ENCODE results near the gene C20orf204. TPM values are rescaled to one million over a fixed set of nuclear protein-coding genes. Genes with fewer than 3 reads are reported as not detected.

The C20orf204 gene, protein sequence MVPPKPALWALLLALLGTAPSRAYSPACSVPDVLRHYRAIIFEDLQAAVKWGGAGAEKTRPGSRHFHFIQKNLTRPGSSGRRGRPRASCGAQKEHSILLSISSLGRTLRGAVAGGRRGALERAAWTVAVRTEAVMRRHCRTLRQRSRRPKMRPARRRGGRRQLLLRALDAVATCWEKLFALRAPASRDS
- 0.10 to 0.56 TPM (median 0.41 TPM) in 5 replicates for total RNA-seq (2022; extraction: Qiagen RNA extraction)

GRCh38 chr20:64035933-64036345 lies at the start of gene C20orf204:
TSS of gene C20orf204 (plus strand) at chr20:64036182. CDS start at chr20:64036324, 142 bp downstream.

GRCh38 chr20:64049060-64049877 lies 13.3 kb downstream of the C20orf204 start, which contains the start of gene SOX18:
TSS of gene SOX18 (minus strand) at chr20:64049639. CDS start at chr20:64049516, 123 bp downstream.

DNA sequence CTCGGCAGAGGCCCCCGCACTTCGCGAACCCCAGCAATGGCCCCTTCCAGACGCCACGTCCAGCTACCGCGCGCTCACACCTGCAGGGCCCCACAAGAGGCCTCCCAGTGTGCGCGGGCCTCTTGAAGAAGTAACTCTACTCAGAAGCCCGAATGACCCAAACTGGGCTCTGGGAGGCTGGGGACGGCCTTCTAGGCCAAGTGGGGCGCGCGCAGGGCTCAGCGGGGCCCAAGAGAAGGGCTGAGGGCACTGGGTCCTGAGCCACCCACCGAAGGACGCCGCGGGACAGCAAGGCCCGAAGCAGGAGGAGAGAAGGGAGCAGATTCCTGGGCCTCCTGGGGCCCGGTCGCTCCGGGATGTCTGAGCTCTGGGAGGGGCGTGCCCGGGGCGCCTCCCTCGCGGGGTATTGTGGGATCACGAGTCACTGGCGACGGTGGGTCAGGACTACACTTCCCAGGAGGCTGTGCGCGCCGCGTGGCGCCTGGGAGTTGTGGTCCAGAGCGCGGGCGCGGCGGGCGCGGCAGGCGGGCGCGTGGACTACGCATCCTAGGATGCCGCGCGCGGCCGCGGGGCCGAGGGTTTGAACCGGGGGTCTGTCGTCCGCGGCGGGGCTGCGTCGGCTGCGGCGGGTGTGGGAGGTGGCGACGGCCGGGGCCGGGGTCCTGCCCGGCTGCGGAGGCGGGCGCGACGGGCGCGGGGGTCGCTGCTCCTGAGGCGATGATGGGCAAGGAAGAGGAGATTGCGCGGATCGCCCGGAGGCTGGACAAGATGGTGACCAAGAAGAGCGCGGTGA lies 26.8 kb downstream of the C20orf204 start, which contains the start of gene TCEA2:
Gene TCEA2 (plus strand): TSS at position 603 of the 793 bp plus-strand sequence. CDS start 115 bp downstream, at position 718.

GRCh38 chr20:64079273-64080012 lies 43.5 kb downstream of the C20orf204 start, which contains the start of gene RGS19:
TSS of gene RGS19 (minus strand) at chr20:64079518. CDS start at chr20:64076886, 2,632 bp downstream.

GRCh38 chr20:64080013-64080812 lies 44.2 kb downstream of the C20orf204 start, which contains the start of gene OPRL1:
TSS of gene OPRL1 (plus strand) at chr20:64080082. CDS start at chr20:64092721, 12,639 bp downstream.

GRCh38 chr20:64083804-64084684 lies 48.1 kb downstream of the C20orf204 start, which contains the start of gene LKAAEAR1:
TSS of gene LKAAEAR1 (minus strand) at chr20:64084398. CDS start at chr20:64084219, 179 bp downstream.

Other genes starting within 250 kb of the C20orf204 start
- 0.73 to 0.85 TPM (median 0.76 TPM) in 5 replicates for gene ZBTB46, start 204.9 kb upstream of the C20orf204 start, total RNA-seq (2022; extraction: Qiagen RNA extraction)
- not detected in 5 replicates for gene ABHD16B, start 174.7 kb upstream of the C20orf204 start, total RNA-seq (2022; extraction: Qiagen RNA extraction)
- gene TPD52L2, start 170.9 kb upstream of the C20orf204 start, total RNA-seq (2022; extraction: Qiagen RNA extraction) = 131 to 135 TPM (median 134 TPM) in 5 replicates
- 25.9 to 29.2 TPM (median 28.0 TPM) in 5 replicates for gene DNAJC5, start 141.1 kb upstream of the C20orf204 start, total RNA-seq (2022; extraction: Qiagen RNA extraction)
- gene UCKL1, start 79.8 kb upstream of the C20orf204 start, total RNA-seq (2022; extraction: Qiagen RNA extraction) = 26.1 to 36.0 TPM (median 31.2 TPM) in 5 replicates
- gene ZNF512B, start 66.3 kb upstream of the C20orf204 start, total RNA-seq (2022; extraction: Qiagen RNA extraction) = 10.2 to 13.7 TPM (median 11.8 TPM) in 5 replicates
- gene SAMD10, start 56.5 kb upstream of the C20orf204 start, total RNA-seq (2022; extraction: Qiagen RNA extraction) = 0.05 TPM in 1 of 5 replicates, not detected in the others
- 52.7 to 54.9 TPM (median 54.7 TPM) in 5 replicates for gene PRPF6, start 55.0 kb upstream of the C20orf204 start, total RNA-seq (2022; extraction: Qiagen RNA extraction)
- gene SOX18, start 13.5 kb downstream of the C20orf204 start, total RNA-seq (2022; extraction: Qiagen RNA extraction) = 1.6 to 2.9 TPM (median 2.6 TPM) in 5 replicates
- gene TCEA2, start 27.0 kb downstream of the C20orf204 start, total RNA-seq (2022; extraction: Qiagen RNA extraction) = 30.0 to 51.1 TPM (median 47.8 TPM) in 5 replicates
- gene RGS19, start 43.3 kb downstream of the C20orf204 start, total RNA-seq (2022; extraction: Qiagen RNA extraction) = 39.1 to 53.5 TPM (median 50.3 TPM) in 5 replicates
- gene OPRL1, start 43.9 kb downstream of the C20orf204 start, total RNA-seq (2022; extraction: Qiagen RNA extraction) = 1.3 to 2.3 TPM (median 1.7 TPM) in 5 replicates
- 0.65 to 3.1 TPM (median 2.4 TPM) in 5 replicates for gene LKAAEAR1, start 48.2 kb downstream of the C20orf204 start, total RNA-seq (2022; extraction: Qiagen RNA extraction)
- not detected in 5 replicates for gene NPBWR2, start 71.4 kb downstream of the C20orf204 start, total RNA-seq (2022; extraction: Qiagen RNA extraction)
- gene MYT1, start 128.3 kb downstream of the C20orf204 start, total RNA-seq (2022; extraction: Qiagen RNA extraction) = 0.11 to 0.75 TPM (median 0.22 TPM) in 5 replicates
- 8.6 to 13.0 TPM (median 11.1 TPM) in 5 replicates for gene PCMTD2, start 219.6 kb downstream of the C20orf204 start, total RNA-seq (2022; extraction: Qiagen RNA extraction)